ENCODE data around the gene CPSF4. TPM values are rescaled to one million over a fixed set of nuclear protein-coding genes. Genes with fewer than 3 reads are reported as not detected.

Gene CPSF4
- total RNA-seq, 1 experiment from 2014 or later = 60.1 TPM

DNA sequence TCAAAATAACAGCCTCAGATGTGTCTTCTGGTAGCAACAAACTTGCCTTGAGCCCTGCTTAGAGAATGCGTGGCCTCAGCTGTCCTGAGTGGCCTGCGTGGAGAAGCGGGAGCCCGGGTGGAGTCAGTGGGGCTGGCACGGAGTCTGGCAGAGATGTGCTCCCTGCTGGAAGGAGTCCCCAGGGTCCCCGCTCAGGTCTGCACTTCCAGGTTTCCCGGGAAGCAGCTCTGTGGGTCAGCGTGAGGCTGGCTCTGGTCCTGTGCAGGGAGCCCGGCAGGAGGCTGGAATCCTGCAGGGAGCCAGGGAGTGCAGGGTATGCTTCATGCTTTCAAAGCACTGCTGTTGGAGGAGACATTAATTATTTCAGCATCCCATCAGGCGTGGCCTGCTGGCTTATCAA, 10.1 kb downstream of the CPSF4 start:
- DNase-seq (ENCODE audit: low read depth) = no peak

DNA sequence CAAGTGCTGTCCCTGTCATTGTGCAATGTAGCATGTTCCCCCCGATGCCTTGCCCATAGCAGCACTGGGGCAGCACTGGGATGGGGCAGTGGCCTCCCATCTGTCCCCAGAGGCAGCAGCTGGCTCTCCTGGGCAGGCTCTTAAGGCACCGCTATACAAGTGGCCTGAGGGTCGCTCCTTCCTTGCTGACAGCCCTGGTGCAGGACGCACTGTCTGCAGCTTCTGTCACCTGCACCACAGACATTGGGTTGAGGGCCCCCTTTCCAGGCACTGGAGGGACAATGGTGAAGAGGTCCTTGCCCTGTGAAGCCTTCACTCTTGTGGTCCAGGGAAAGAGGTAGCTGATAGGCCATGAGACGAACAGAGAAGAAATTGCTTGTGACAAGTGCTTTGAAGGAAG, 10.6 kb downstream of the CPSF4 start:
- DNase-seq (ENCODE audit: low read depth) = no peak

DNA sequence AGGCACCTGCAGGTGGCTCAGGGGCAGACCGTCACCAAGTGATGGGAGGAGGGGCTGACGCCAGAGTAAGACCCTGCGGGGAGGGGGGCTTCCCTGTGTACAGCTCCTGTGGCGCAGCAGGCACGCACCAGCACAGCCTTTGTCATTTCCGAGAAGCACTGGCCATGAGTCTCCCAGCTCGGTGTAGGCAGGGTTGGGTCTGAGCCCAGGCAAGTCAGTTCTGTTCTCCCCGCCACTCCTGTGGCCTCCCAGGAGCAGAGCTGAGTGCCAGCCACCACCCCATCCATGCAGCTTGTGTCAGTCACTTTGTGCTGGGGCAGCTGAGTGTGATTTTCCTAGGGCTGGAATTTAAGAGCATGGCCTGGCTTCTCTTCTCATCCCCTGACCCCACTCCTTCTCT, 13.2 kb downstream of the CPSF4 start:
- no peak for DNase-seq (ENCODE audit: low read depth)

DNA sequence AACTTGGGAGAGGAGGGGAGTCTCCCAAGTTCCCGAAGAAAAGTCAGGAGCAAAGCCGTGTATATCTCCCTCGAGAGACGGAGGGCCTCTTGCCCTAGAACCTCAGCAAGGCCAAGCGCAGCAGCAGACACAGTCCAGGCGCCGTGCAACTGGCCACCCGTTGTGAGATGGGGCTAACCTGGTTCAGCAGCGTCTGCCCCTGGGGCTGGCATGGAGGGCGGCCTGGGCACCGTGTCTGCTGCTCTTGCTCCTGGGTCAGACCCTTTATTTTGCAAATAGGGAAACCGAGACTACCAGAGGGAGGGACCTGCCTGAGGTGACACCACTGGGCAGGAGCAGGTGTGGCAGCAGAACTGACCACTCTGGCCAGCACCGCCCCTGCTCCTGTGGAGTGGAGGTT, 13.8 kb downstream of the CPSF4 start:
- no peak for DNase-seq (ENCODE audit: low read depth)

DNA sequence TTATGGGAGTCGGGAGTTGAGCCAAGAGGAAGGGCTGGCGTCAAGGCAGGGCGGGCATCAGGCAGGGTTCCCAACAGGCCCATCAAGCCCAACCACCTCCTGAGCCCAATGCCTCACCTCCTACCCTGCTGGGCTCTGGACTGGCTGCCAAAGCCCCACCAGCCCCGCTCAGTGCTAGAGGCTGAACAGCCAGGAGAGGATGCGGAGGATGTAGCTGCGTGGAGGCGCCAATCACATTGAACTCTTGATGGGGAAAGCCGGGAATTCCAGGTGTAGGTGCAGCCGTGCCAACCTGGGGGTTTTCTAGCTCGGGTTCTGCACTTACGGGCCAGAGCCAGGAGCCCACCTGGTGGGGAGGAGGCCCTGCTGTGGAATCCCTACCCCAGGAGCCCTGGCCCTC, 14.4 kb downstream of the CPSF4 start:
- no peak for DNase-seq (ENCODE audit: low read depth)

DNA sequence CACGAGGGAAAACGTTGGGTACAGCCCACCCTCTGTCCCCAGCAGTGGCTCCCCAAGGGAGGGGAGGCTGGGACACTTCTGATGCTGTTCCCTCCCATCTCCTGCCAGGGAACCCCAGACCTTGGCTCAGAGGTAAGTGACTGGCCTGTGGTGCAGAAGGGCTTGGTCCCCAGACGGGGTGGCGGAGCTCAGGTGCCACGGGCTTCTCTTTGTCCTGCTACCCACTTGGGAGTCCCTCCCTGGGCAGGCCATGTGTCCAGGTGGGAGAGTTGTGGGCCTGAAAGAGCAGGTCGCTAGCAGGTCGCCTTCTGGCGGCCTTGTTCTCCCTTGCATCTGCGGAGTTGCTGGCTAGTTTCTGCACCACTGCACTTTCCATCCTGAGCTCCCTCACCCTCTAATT, 17.1 kb downstream of the CPSF4 start:
- no peak for DNase-seq (ENCODE audit: low read depth)

DNA sequence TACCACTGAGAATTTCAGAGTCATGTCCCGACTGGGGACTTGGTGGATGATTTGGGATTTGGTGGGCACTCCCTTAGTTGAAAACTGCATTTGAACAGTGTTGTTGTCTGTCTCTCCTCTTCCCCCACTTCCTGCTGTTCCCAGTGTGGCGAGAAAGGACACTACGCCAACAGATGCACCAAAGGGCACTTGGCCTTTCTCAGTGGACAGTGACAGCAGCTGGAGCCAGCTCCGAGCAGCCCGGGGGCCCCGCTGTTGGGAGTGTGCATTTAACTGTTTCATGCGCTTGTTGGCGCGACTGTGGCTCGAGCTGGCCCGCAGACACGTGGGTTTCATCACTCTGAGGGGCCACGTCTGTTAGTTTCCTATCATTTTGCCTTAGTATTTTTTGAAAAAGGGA, 17.5 kb downstream of the CPSF4 start:
- DNase-seq (ENCODE audit: low read depth) = no peak

DNA sequence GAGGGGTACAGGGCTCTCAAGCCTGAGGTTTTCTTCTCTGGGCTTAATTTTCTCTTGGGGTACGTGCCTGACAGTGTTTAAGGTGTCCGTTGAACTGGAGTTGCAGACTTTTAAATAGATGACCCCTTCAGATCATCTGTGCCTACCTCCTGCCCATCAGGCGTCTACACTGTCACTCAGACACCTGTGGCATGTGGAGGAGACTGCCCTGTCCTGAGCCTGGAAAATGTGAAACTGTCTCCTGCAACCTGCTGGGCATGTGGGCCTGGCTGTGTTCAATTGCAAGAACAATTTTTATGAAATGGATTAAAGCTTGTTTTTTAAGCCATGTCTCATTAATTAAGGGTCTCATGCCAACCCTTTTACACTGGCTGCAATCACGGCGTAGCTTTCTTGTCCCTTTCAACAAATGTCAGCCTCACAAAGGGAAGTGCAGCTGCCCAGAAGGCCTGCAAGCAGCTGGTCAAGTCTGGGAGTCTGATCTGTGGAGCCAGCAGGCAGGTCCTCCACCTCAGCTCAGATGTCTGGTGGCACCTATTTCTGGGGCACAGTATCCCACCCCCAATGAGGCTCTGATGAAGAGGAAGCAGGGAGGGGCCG, 18.4 kb downstream of the CPSF4 start:
- no peak for DNase-seq (ENCODE audit: low read depth)

DNA sequence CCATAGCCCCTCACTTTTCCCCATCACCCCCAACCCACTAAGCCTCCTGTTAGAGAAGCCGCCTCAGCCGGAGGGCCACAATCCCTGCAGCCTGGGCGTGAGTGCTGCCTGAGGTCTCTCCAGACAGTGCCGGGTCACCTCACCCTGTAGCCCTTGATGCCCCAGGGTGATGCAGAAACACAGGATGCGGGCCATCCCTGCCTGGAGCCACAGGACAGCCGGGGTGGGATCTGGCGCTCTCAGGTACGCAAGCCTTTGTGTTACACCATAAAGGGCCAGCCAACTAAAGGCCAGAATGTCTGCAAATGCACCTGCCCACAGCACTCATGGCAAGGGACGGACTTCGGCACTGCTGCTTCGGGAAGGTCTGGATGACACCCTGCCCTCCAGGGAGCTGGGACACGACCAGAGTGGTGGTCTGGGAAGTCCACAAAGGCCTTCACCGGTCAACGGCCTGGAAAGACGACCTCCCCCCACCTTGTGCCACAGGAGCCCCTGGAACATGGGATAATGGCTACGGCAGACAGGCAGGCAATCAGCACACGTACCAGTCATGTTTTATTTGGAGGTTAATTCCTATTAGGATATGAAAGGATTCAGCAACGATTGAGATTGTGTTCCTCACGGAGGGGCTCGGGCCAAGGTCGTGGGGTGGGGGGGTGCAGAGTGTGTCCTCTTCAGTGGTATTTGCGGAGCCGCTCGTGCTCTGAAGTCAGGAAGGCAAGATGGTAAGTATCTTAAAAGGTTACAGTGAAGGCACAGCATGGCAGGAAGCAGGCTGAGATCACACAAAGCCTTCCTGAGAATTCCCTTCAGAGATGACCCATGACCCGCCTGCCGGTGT, 19.1 kb downstream of the CPSF4 start:
- no peak for DNase-seq (ENCODE audit: low read depth)

DNA sequence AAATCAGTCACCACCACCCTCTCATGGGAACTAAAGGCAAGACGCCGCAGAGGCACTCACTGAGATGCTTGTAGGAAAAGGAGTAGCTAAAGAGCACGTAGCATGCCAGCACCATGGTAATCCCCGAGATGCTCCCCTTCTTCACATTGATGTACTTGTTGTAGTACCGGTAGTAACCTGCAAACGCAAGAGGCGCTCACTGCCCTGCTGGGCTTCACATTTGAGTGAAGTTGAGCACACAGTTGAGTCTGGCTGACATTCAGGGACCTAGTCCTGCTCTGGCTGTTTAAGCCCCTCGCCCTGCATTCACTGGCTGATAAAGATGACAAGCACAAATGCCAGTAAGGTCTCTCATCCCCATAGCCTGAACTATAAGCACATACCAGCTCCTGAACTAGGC, 20.3 kb downstream of the CPSF4 start:
- DNase-seq (ENCODE audit: low read depth) = no peak

DNA sequence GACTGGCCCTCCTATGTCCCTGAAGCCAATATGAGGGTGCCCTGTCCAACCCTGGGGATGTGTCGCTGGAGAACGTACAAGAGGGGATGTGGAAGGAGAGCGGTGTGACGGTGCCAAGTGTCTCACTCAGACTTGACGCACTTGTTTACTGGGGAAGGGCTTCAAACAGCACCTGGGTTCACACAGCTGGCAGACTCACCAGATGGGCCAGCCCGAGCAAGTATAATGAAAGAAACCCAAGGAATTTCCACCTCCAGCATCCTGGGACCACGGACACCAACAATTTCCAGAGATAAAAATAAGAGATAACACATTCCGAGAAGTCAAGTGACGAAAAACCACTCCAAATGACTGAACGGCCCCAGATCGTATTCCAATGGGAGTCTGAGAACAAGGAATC, 21.9 kb downstream of the CPSF4 start:
- DNase-seq (ENCODE audit: low read depth) = no peak

DNA sequence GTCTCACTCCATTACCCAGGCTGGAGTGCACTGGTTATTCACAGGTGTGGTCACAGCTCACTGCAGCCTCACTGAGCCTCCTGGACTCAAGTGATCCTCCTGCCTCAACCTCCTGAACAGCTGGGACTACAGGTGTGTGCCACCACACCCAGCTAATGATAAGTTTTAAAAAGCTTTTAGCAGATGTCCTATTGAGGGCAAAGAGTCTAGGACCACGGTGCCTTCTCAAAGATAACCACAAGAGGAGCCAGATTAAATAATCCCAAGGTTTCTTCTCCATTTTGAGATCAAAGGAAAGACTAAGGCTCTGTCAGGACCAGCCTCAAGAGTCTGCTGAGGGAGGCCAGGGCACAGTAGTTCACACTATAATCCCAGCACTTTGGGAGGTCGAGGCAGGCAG, 22.5 kb downstream of the CPSF4 start:
- no peak for DNase-seq (ENCODE audit: low read depth)

DNA sequence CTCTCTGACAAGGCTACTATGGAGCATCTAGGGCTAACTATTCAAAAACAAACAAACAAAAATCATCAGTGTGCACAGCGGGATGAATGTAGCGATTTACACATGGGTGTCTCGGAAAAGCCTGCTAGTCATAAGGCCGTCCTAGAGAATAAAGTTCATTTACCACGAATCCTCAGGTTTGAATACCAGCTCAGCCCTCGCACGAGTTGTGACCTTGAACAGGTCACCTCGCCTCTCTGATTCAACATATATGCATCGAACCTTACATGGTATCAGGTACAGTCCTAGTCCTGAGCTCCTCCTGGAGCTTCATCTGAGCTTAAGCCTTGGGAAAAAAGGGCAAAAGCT, 26.7 kb downstream of the CPSF4 start:
- DNase-seq (ENCODE audit: low read depth) = no peak

DNA sequence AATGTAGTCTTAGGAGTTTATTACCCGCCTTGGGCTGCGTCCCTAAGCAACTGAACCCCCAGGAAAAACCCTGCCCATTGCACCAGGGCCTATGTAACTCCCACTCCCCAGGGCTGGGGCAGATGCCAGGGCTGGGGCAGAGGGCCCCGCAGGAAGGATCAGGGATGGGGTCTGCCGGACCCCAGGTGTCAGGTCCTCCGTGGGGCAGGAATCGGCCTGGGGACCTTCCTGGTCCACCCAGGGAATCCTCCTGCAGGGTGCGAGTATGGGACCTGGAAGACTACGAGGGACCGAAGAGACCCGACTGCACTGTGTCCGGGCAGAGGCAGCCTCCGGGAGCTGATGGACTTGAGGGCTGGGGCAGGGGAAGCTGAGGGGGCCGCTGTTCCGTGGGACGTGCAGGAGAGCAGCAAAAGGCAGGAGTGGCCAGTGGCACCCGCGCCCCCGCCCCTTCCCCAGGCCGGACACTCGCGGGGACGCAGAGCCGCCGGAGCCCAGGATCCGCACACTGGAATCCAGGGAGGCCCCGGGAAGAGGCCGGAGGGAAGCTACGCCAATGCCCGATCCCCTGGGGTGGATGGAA, 29.7 kb downstream of the CPSF4 start:
- no peak for DNase-seq (ENCODE audit: low read depth)

DNA sequence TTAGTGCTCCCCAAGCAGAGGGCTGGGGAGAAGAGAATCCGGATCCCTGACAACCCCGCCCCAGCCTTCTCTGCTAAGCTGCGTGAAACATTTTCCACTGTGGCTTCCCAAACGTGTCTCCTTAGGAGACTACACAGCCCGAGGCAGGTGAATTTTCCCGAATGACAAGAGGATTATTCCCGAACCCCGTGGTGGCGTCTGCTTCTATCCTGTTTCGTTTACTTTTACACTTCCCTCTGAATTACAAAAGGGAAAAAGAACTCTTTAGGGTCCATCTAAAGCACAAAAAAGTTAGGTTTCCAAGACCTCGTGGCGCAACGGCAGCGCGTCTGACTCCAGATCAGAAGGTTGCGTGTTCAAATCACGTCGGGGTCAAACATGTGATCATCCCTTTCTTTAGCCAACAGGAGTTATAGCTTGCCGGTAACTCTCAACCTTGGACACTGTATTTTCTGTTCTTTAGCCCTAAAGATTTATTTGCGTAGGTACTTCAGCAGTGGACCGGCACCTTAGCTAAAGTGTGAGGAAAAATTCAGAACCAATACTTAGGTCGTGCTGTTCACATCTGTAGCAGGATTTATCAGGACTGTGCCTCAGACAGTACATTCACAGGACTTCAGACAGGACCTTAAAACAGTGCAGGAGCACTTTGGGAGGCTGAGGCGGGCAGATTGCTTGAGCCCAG, 30.8 kb downstream of the CPSF4 start:
- DNase-seq (ENCODE audit: low read depth) = no peak

DNA sequence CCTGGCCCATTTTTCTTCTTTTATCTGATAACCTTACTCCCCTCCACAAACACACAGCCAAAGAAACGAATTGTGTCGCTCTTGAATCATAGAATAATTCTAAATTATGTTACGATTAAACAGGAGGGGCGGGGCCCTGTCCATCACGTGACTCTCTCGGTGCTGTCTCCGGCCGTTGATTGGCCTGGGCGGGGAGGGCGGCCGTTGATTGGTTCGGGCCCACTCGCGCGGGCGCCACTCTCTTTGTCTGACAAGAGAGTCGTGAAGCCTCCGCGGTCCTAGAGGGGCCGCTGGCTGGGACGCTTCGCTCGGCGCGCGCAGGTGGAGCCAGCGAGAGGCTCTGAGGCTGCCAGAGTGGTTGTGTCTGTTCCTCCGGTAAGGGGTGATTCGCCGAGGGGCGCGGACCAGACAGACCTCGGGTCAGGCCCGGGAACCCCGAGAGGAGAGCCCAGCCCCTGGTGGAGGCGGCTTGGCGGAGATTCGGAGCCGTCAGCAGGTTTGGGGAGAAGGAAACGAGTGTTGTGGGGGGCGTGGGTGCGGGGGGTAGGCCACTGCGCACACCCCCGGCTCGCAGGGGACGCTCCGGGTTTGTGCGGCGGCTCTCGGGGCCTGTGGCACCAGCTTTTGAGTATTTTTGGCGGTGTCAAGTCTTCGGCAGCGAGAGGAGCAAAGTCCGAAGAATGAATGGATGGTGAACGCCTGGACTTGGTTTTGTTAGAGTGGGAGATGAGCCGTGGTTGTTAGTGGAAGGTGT, 34.0 kb downstream of the CPSF4 start, which contains the start of gene ZNF789:
Gene ZNF789 (plus strand): TSS at position 330 of the 754 bp plus-strand sequence. CDS start 3,567 bp downstream, outside the sequence.
- DNase-seq (ENCODE audit: low read depth) = peak; percentile 100

DNA sequence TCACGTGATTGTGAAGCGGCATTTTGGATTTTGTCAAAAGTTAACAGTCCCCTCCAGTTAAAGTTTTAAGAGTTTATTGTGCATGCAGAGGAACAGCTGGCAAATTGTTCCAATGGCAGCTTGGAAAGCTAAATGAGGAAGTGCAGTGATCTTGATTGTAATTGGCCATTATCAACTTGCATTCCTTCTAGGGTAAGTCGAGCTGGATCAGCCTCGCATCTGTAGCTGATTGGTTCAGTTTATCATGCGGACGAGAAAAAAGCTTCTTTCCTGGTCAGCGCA, 34.5 kb downstream of the CPSF4 start:
- peak; percentile 75 for DNase-seq (ENCODE audit: low read depth)

DNA sequence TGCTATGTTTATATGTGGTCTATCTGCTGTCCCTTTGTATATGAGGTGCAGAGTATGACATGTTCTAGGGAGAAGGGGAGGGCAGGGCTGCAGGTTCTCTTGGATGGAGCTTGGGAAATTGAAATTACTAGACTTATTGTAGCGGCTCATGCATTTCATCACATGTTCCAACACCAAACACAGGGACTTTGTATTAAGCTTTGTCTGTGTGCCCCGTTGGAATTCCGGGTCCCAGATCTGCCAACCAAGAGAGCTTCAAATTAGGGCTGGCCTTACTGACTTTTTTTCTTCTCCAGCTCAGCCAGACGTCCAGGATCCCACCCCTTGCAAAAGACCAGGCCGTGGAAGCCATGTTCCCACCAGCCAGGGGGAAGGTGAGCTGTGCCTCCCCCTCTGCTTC, 37.4 kb downstream of the CPSF4 start:
- DNase-seq (ENCODE audit: low read depth) = no peak

DNA sequence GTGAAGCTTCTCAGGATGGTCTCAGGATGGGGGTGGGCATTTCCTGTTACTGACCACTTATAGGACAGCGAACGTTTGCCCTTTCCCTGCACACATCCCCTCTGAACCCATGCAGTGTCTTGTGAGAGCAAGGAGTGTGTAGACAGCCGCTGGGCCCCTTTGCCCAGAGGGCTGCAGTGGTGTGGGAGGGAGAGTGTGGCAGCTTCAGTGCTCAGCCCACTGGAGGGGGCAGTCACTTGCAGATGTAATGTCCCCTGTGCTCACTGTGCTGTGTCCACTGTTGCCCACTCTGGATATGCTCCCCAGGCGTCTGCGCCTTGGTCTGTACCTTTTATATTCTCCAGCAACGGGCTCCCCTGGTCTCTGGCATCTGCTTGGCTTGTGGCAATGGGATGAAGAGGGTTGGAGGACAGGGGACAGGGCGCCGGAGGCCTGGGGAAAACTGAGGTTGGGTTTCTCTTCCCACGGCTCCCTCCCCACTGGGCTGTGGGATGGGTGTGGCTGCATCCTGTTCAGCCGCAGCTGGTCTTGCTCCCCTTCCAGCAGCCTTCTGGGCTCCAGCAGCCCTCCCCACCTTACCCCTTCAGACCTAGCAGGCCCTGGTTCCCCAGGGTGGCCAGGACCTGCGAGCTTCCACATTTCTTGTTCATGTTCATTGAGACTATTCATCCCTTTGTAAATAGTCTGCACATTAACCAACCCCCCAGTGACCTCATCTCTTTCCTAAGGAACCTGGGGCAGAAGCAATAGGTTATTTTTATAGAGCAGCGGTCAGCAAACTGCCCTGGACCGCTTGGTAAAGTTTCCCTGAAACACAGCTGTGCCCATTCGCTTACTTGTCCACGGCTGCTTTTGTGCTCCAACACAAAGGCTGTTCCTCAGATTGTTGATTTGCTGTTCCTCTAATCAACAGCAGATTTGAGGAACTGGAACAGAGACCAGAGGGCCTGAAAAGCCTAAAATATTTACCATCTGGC, 40.0 kb downstream of the CPSF4 start:
- no peak for DNase-seq (ENCODE audit: low read depth)

DNA sequence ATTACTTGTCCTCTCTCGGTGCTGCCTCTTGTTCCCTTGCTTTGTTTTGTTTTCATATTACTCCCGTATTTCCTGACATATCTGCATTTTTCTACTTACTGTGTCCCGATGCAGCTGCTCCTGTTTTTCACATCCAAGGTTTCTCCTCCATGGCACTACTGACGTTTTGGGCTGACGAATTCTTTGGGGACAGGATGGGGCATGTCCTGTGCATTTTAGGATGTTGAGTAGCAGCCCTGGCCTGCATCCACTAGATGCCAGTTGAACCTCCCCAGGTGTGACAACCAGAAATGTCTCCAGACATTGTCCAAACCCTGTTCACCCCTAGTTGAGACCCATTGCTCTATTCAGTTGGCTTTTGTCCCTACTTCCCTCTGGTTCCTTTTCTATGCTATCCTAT, 46.4 kb downstream of the CPSF4 start:
- no peak for DNase-seq (ENCODE audit: low read depth)

DNA sequence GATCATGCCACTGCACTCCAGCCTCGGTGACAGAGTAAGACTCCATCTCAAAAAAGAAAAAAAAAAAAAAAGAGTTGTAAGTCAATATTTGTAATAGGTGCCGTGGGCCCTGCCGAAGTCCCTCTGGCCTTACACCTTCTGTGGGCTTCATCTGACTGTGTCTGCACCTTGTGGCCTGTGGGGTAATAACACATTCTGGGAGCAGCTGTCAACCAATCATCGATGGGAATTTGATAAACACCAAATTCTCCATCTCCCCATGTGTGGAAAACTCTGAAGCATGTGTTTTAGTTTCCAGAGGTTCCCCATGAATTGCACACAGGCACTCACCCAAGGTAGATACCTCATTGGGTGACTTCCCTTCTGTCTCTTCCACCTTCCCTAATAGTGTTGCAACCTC, 50.5 kb downstream of the CPSF4 start:
- no peak for DNase-seq (ENCODE audit: low read depth)

Measured in Daoy (cell line).